Keratinocyte (primary cell): ENCODE data around the gene SDK1. TPM values are rescaled to one million over a fixed set of nuclear protein-coding genes. Genes with fewer than 3 reads are reported as not detected.

Source experiments
- DNase-seq: peaks from one replicate; pipeline ENCODE4 v3.0.0-alpha.2; 2011; ENCODE audit warnings: low read depth, missing footprints, low spot score
- FAIRE-seq: peaks from 2 replicates; lab custom pipeline; 2011; peaks lifted over from hg19 to GRCh38; lab: Jason Lieb, UNC
- H2AFZ ChIP-seq: 2 replicates; pipeline ENCODE4 v1.6.0; 2012; ENCODE audit warnings: low read length, control low read depth, inconsistent platforms; ENCODE audit not compliant: control insufficient read depth
- H3K27ac ChIP-seq: 2 replicates; pipeline ENCODE4 v1.5.1; 2011; ENCODE audit warnings: low read length; ENCODE audit not compliant: control insufficient read depth, insufficient read depth
- H3K27me3 ChIP-seq: 3 replicates; pipeline ENCODE4 v1.6.0; 2011; ENCODE audit warnings: low read length; ENCODE audit not compliant: control insufficient read depth, insufficient read depth; ENCODE audit errors: extremely low read depth
- H3K36me3 ChIP-seq, 2 experiments: 2 replicates in 1 of 2; 3 replicates in 1 of 2; pipeline ENCODE4 v1.5.1; 2011; ENCODE audit warnings: low read length in 2 of 2, mild to moderate bottlenecking in 1 of 2; ENCODE audit not compliant: control insufficient read depth in 2 of 2, insufficient read depth in 2 of 2; ENCODE audit errors: extremely low read depth in 1 of 2
- H3K4me1 ChIP-seq: 3 replicates; pipeline ENCODE4 v1.5.1; 2011; ENCODE audit warnings: low read length; ENCODE audit not compliant: control insufficient read depth, insufficient read depth; ENCODE audit errors: extremely low read depth
- H3K4me2 ChIP-seq: 3 replicates; pipeline ENCODE4 v1.6.0; 2011; ENCODE audit warnings: low read depth, low read length; ENCODE audit not compliant: control insufficient read depth, insufficient read depth; ENCODE audit errors: extremely low read depth
- H3K4me3 ChIP-seq, 3 experiments: fragments of 200-600 bp in 1 of 3; sonication (generic) in 1 of 3; 2 replicates in 2 of 3; 3 replicates in 1 of 3; pipeline ENCODE4 v1.5.1; 2011 to 2016; ENCODE audit warnings: low read length in 3 of 3, mild to moderate bottlenecking in 3 of 3, control low read depth in 2 of 3, inconsistent platforms in 1 of 3, low read depth in 1 of 3, mixed read lengths in 1 of 3, mixed run types in 1 of 3, moderate library complexity in 1 of 3; ENCODE audit not compliant: control insufficient read depth in 2 of 3, insufficient read depth in 2 of 3; ENCODE audit errors: extremely low read depth in 1 of 3
- H3K79me2 ChIP-seq: 2 replicates; pipeline ENCODE4 v1.6.0; 2012; ENCODE audit warnings: low read length; ENCODE audit not compliant: control insufficient read depth, insufficient read depth
- H3K9ac ChIP-seq: 3 replicates; pipeline ENCODE4 v1.6.0; 2011; ENCODE audit warnings: low read length; ENCODE audit not compliant: control insufficient read depth, insufficient read depth; ENCODE audit errors: extremely low read depth
- H3K9me1 ChIP-seq: 3 replicates; pipeline ENCODE4 v1.6.0; 2011; ENCODE audit warnings: low read length; ENCODE audit not compliant: control insufficient read depth, insufficient read depth; ENCODE audit errors: extremely low read depth
- H3K9me3 ChIP-seq: 2 replicates; pipeline ENCODE4 v1.5.1; 2012; ENCODE audit warnings: low read depth, low read length; ENCODE audit not compliant: control insufficient read depth
- H4K20me1 ChIP-seq: 3 replicates; pipeline ENCODE4 v1.6.0; 2011; ENCODE audit warnings: low read length; ENCODE audit not compliant: control insufficient read depth, insufficient read depth; ENCODE audit errors: extremely low read depth
- CTCF ChIP-seq, 3 experiments: IDR thresholded peaks in 1 of 3; conservative IDR thresholded peaks in 1 of 3; optimal IDR thresholded peaks in 1 of 3; 2 replicates in 2 of 3; 3 replicates in 1 of 3; pipeline versions ENCODE3 to v1.5.1; 2011; ENCODE audit warnings: low read length in 3 of 3, mild to moderate bottlenecking in 3 of 3, moderate library complexity in 2 of 3, control low read depth in 1 of 3, inconsistent platforms in 1 of 3; ENCODE audit not compliant: insufficient read depth in 2 of 3; ENCODE audit errors: extremely low read depth in 1 of 3
- EZH2 ChIP-seq: IDR thresholded peaks from one replicate; pipeline ENCODE4 v1.6.1; 2012; ENCODE audit warnings: inconsistent platforms, mild to moderate bottlenecking, low read length, moderate library complexity
- dilution Hi-C: fragments of 300-500 bp; cut with MboI; formaldehyde crosslinking; loops from one replicate; pipeline ENCODE4 v1.7.0; 2020; ENCODE audit warnings: low sequenced_read_pairs; ENCODE audit not compliant: extremely low pct_ligation_motif_present
- polyA plus RNA-seq, 5 experiments: library from polyadenylated mRNA; depleted of rRNA in 3 of 5; stranded (reverse) in 3 of 5; stranded (forward) in 1 of 5; unstranded in 1 of 5; fragments of >200 nt; gene quantifications; 1 replicate in 1 of 5; 2 replicates in 3 of 5; 3 replicates in 1 of 5; pipeline versions ENCODE4 v1.2.1 to v1.2.3, GENCODE V29; 2011 to 2012; ENCODE audit warnings: missing spikeins in 2 of 5, low read depth in 1 of 5, low replicate concordance in 1 of 5

SDK1 gene
- polyA plus RNA-seq, 1 donor (not counting 4 experiments of a cell fraction or from before 2014, with no cell fraction given) = 0.66 TPM

GRCh38 chr7:3643091-3643490 is 342.0 kb downstream of the SDK1 start:
- no peaks in the 10 kb centered on the region for H3K4me1 ChIP-seq
- no peaks in the 10 kb centered on the region for H3K79me2 ChIP-seq
- no peaks in the 10 kb centered on the region for H4K20me1 ChIP-seq
- no peaks in the 10 kb centered on the region for H3K9me1 ChIP-seq
- DNase-seq = no peak
- FAIRE-seq = no peak
- no peaks in the 10 kb centered on the region for H3K27me3 ChIP-seq
- H3K9me3 ChIP-seq = no peaks in the 10 kb centered on the region
- H3K4me3 ChIP-seq = no peak overlapping the region
- no peak overlapping the region for H3K4me2 ChIP-seq
- TF ChIP-seq CTCF (optimal IDR thresholded peaks at IDR 0.05 in 1 of 3, IDR thresholded peaks at IDR 0.05 in 1 of 3, conservative IDR thresholded peaks at IDR 0.05 in 1 of 3; ENCODE audit: extremely low read depth in 1 of 3, insufficient read depth in 2 of 3, low read length in 3 of 3) (no peak), EZH2 (no peak)
- H3K36me3 ChIP-seq = peaks cover 0 to 1% of the 10 kb centered on the region in 2 experiments
- H2AFZ ChIP-seq = no peak overlapping the region
- H3K27ac ChIP-seq = no peak overlapping the region
- no peak overlapping the region for H3K9ac ChIP-seq
- dilution Hi-C loops = no loop called here

GRCh38 chr7:3648276-3648675 is 347.2 kb downstream of the SDK1 start:
- no peak for FAIRE-seq
- no peak for DNase-seq
- H3K9ac ChIP-seq = no peak overlapping the region
- H3K79me2 ChIP-seq = no peaks in the 10 kb centered on the region
- no peaks in the 10 kb centered on the region for H3K36me3 ChIP-seq
- no peaks in the 10 kb centered on the region for H3K9me3 ChIP-seq
- no peak overlapping the region for H3K27ac ChIP-seq
- no peak overlapping the region for H2AFZ ChIP-seq
- no peaks in the 10 kb centered on the region for H4K20me1 ChIP-seq
- H3K4me2 ChIP-seq = no peak overlapping the region
- dilution Hi-C loops = no loop called here
- TF ChIP-seq CTCF (optimal IDR thresholded peaks at IDR 0.05 in 1 of 3, IDR thresholded peaks at IDR 0.05 in 1 of 3, conservative IDR thresholded peaks at IDR 0.05 in 1 of 3; ENCODE audit: extremely low read depth in 1 of 3, insufficient read depth in 2 of 3, low read length in 3 of 3) (no peak), EZH2 (no peak)
- H3K27me3 ChIP-seq = no peaks in the 10 kb centered on the region
- no peak overlapping the region for H3K4me3 ChIP-seq
- H3K9me1 ChIP-seq = no peaks in the 10 kb centered on the region
- no peaks in the 10 kb centered on the region for H3K4me1 ChIP-seq
